HepG2 (cell line): ENCODE measurements around the gene P4HB. TPM values are rescaled to one million over a fixed set of nuclear protein-coding genes. Genes with fewer than 3 reads are reported as not detected.

Experiments
- DPF2 ChIP-seq: sonication (generic); formaldehyde crosslinking; IDR thresholded peaks from 2 replicates; pipeline ENCODE4 v1.4.0; 2020; ENCODE audit warnings: mild to moderate bottlenecking, low read depth, missing genetic modification reagents, borderline replicate concordance
- FOXP4 ChIP-seq: sonication (generic); formaldehyde crosslinking; IDR thresholded peaks from 2 replicates; pipeline ENCODE4 v1.4.0; 2020; ENCODE audit warnings: missing genetic modification reagents
- HNRNPK ChIP-seq: fragments of 200-400 bp; formaldehyde crosslinking; IDR thresholded peaks from 2 replicates; pipeline ENCODE4 v1.6.1; 2018; ENCODE audit warnings: low read length, low read depth, moderate library complexity, mild to moderate bottlenecking; ENCODE audit not compliant: poor library complexity, severe bottlenecking
- ISL2 ChIP-seq: sonication (generic); formaldehyde crosslinking; IDR thresholded peaks from 2 replicates; pipeline ENCODE4 v1.5.0; 2020; ENCODE audit warnings: missing genetic modification reagents
- PLSCR1 ChIP-seq: sonication (generic); formaldehyde crosslinking; IDR thresholded peaks from 2 replicates; pipeline ENCODE4 v1.5.0; 2020; ENCODE audit warnings: missing genetic modification reagents, mild to moderate bottlenecking, borderline replicate concordance
- THAP8 ChIP-seq: sonication (generic); formaldehyde crosslinking; IDR thresholded peaks from 2 replicates; pipeline ENCODE4 v1.5.1; 2020; ENCODE audit warnings: missing genetic modification reagents, mild to moderate bottlenecking, borderline replicate concordance
- THRA ChIP-seq: sonication (generic); formaldehyde crosslinking; IDR thresholded peaks from 2 replicates; pipeline ENCODE4 v1.4.0; 2020; ENCODE audit warnings: missing genetic modification reagents, borderline replicate concordance
- ZBTB10 ChIP-seq: sonication (generic); formaldehyde crosslinking; IDR thresholded peaks from 2 replicates; pipeline ENCODE4 v1.4.0; 2020; ENCODE audit warnings: missing genetic modification reagents, borderline replicate concordance
- ZBTB33 ChIP-seq: sonication (generic); formaldehyde crosslinking; IDR thresholded peaks from 2 replicates; pipeline ENCODE4 v1.4.0; 2020; ENCODE audit warnings: missing genetic modification reagents
- ZFP36L2 ChIP-seq: sonication (generic); formaldehyde crosslinking; IDR thresholded peaks from 2 replicates; pipeline ENCODE4 v1.4.0; 2020; ENCODE audit warnings: missing genetic modification reagents
- ZFP90 ChIP-seq: sonication (generic); formaldehyde crosslinking; IDR thresholded peaks from 2 replicates; pipeline ENCODE4 v1.8.0; 2022; ENCODE audit warnings: missing genetic modification reagents, mild to moderate bottlenecking, inconsistent platforms, borderline replicate concordance
- ZGPAT ChIP-seq: IDR thresholded peaks from 2 replicates; pipeline ENCODE4 v1.6.1; 2016; ENCODE audit warnings: mild to moderate bottlenecking
- ZNF101 ChIP-seq: sonication (generic); formaldehyde crosslinking; IDR thresholded peaks from 2 replicates; pipeline ENCODE4 v1.4.0; 2020; ENCODE audit warnings: mild to moderate bottlenecking, low read depth, missing genetic modification reagents, borderline replicate concordance
- ZNF546 ChIP-seq: sonication (generic); formaldehyde crosslinking; conservative IDR thresholded peaks from 2 replicates; pipeline ENCODE4 v1.8.1; 2023; ENCODE audit warnings: mild to moderate bottlenecking, missing genetic modification reagents
- polyA plus RNA-seq, 8 experiments: library from polyadenylated mRNA; depleted of rRNA in 3 of 8; stranded (reverse) in 7 of 8; unstranded in 1 of 8; fragments of >200 nt; fragmentation: Illumina TruSeq in 4 of 8; extraction: Trizol in 4 of 8; gene quantifications; 2 replicates each; pipeline versions ENCODE4 v1.2.1 to v1.2.3, GENCODE V29; 2011 to 2016; ENCODE audit warnings: low read depth in 4 of 8, missing spikeins in 1 of 8, mixed read lengths in 1 of 8; ENCODE audit not compliant: insufficient read depth in 1 of 8
- total RNA-seq, 5 experiments: library from RNA; depleted of rRNA; stranded (reverse); fragments of >200 nt; fragmentation: Illumina TruSeq; extraction: Trizol; gene quantifications; 2 replicates each; pipeline ENCODE4 v1.2.3, GENCODE V29; 2016; ENCODE audit warnings: low read depth in 1 of 5

The P4HB gene
- total and polyA plus RNA-seq, 2 of the 13 experiments (the other 11 are each of a cell fraction or from before 2014, with no cell fraction given) = 185 to 782 TPM

- TF ChIP-seq ISL2 = no peak; the same call in none of the 2 replicates
- 0 out of 2 replicates have a peak, but pooled peaks have one; percentile 12 for TF ChIP-seq ZGPAT (CRISPR knock-in tag)
- peak; percentile 13; the same call in 1 of the 2 replicates for TF ChIP-seq ZBTB10 (CRISPR knock-in tag)
- TF ChIP-seq ZBTB33 = peak; percentile 78
- TF ChIP-seq PLSCR1 (CRISPR knock-in tag) = no peak
- TF ChIP-seq DPF2 (CRISPR knock-in tag) = peak; percentile 15; the same call in 1 of the 2 replicates
- TF ChIP-seq ZNF101 (CRISPR knock-in tag) = no peak
- TF ChIP-seq FOXP4 = no peak
- peak; percentile 89; the same call in 1 of the 2 replicates for TF ChIP-seq THAP8 (CRISPR knock-in tag)
- peak; percentile 5 for TF ChIP-seq HNRNPK
- no peak for TF ChIP-seq THRA (CRISPR knock-in tag)
- peak; percentile 76; the same call in 1 of the 2 replicates for TF ChIP-seq ZFP90 (CRISPR knock-in tag)
- peak; percentile 43; the same call in 1 of the 2 replicates for TF ChIP-seq ZNF546
- no peak for TF ChIP-seq ZFP36L2 (CRISPR knock-in tag)
Observed at GRCh38 chr17:81902653-81903414, 42.5 kb upstream of the P4HB start (continued).
